ENCODE data around the gene CRYZL1. TPM values are rescaled to one million over a fixed set of nuclear protein-coding genes. Genes with fewer than 3 reads are reported as not detected.
"Not testable (repeated sequence)": the region's sequence is repeated elsewhere in the genome, so short reads cannot be mapped to it uniquely, and the experiment has no call there.

The CRYZL1 gene
- 10 to 100 TPM; 27.4 to 32.7 TPM for total RNA-seq

- ChIA-PET POLR2A (no interaction called here), CTCF (no interaction called here)
These were observed at the start of gene CRYZL1 for GRCh38 chr21:33641352-33642026. Gene CRYZL1 (minus strand): TSS chr21:33641741. CDS start chr21:33631551, 10,190 bp downstream.

GRCh38 chr21:33690874-33691273 lies 49.3 kb upstream of the CRYZL1 start:
- CTCF ChIA-PET: no interaction called here

DNA sequence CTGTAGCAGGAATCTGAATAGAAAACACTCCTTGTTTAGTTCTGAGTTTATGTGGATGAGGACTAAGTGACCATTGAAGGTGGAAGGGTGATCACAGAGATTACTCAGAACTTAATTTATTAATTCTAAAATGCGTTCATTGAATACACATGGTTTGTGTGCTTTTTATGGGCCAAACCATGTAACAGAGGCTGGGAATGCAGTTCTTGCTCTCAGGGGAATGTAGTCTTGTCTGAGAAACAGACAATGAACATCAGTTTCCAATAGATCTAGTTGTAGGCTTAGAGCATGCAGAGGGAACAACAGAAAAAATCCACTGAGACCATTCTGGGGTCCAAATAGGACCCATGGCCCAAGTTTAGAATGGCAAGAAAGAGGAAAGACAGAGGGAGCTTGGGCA lies 46.8 kb upstream of the CRYZL1 start:
- POLR2A ChIA-PET: no interaction called here

More at GRCh38 chr21:33690874-33691273, 49.3 kb upstream of the CRYZL1 start:
- POLR2A ChIA-PET: no interaction called here

GRCh38 chr21:33687634-33688033 lies 46.1 kb upstream of the CRYZL1 start:
- ChIA-PET POLR2A (no interaction called here), CTCF (no interaction called here)

More for the DNA sequence above, 46.8 kb upstream of the CRYZL1 start:
- CTCF ChIA-PET: no interaction called here

DNA sequence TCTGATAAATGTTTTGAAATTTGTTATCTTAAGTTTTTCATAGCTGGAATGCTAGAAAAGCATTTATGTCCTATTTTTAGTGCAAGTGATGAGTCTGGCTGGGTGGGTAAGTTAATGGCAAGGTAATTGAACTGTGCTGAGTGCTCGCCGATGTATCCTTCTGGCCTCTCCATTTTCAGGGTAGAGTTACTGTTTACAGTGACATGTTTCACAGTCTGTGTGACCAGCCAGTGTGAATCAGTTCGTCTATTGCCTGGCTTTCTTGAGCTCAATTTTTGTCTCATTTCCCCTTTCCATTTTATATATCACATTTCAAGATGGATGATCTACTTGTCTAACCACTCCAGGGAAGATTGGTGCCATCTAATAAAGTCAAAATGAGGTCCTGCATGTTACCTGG lies 44.8 kb upstream of the CRYZL1 start:
- CTCF ChIA-PET: no interaction called here
- POLR2A ChIA-PET: no interaction called here

GRCh38 chr21:33685613-33686197 lies 44.2 kb upstream of the CRYZL1 start:
- POLR2A ChIA-PET: no interaction called here
- CTCF ChIA-PET: no interaction called here

DNA sequence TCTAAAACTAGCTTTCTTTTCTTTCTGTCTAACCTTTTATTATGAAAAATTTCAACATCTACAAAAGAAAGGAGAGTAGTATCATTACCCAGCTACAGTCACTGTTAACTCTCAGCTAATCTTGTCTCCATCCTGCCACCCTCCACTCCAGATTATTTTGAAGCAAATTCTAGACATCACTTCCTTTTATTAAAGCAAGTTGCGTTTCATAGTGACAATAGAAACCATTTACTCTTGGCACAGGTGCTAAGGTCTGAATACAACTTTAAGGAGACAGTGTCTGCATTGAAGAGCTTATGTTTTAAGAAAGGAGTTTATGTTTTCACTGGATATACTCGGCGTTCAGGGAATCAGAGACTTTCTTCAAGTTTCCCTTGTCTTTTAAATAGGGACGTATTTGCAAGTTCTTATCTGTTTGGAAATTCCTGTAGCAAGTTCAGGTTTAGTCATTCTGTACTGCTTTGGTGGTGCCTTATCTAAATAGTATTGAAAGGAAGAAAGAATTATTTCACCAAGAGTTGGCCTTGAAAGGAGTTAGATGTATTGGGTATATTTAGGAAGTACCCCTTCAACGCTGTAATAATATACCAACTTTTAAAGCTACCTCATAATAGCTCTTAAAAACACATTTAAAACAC lies 43.5 kb upstream of the CRYZL1 start:
- POLR2A ChIA-PET: no interaction called here
- CTCF ChIA-PET: no interaction called here

DNA sequence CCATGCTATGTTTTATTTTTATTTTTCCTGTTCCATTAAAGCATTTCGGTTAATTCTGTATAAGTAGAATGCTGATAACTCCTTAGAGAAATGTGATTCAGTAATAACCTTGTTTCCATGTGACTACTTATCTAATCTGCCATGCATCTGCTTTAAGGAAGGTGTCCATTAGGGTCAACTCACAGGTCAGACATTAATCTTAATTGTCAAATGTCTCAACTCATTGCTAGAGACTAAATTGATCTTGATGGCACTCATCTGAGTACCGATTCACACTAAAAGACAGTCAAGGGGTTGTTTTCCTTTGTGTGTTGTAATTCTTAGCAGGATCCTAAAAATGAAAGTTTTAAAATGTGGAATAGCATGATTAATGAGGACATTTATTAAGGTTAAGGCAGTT lies 42.5 kb upstream of the CRYZL1 start:
- CTCF ChIA-PET: no interaction called here
- POLR2A ChIA-PET: no interaction called here

- CTCF ChIA-PET: no interaction called here
- POLR2A ChIA-PET: no interaction called here
These were observed 41.6 kb upstream of the CRYZL1 start for GRCh38 chr21:33682992-33683627.

- POLR2A ChIA-PET: no interaction called here
- CTCF ChIA-PET: no interaction called here
These were observed 39.3 kb upstream of the CRYZL1 start for GRCh38 chr21:33680870-33681269.

DNA sequence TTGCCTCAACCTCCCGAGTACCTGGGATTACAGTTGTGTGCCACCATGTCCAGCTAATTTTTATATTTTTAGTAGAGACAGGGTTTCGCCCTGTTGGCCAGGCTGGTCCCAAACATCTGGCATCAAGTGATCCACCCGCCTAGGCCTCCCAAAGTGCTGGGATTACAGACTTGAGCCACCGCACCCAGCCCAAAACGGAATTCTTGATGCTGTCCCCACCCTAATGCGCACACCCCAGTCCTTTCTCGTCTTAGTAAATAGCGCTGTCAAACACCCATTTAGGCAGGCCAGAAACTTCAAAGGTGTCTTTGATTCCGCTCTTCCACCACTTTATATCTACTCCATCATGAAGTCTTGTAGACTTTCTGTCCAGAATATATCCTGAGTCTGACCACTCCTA lies 35.9 kb upstream of the CRYZL1 start:
- ChIA-PET POLR2A (no interaction called here), CTCF (no interaction called here)

DNA sequence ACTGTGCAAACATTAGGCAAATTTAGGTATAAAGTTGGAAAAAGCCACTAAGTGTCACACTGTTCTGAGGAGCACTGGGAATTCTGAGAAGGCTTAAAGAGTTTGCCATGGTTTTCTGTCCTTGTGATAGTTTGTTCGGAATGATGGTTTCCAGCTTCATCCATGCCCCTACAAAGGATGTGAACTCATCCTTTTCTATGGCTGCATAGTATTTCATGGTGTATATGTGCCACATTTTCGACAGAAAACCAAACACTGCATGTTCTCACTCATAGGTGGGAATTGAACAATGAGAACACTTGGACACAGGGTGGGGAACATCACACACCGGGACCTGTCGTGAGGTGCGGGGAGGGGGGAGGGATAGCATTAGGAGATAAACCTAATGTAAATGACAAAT lies 35.1 kb upstream of the CRYZL1 start:
- POLR2A ChIA-PET, CTCF ChIA-PET: not testable (repeated sequence)

DNA sequence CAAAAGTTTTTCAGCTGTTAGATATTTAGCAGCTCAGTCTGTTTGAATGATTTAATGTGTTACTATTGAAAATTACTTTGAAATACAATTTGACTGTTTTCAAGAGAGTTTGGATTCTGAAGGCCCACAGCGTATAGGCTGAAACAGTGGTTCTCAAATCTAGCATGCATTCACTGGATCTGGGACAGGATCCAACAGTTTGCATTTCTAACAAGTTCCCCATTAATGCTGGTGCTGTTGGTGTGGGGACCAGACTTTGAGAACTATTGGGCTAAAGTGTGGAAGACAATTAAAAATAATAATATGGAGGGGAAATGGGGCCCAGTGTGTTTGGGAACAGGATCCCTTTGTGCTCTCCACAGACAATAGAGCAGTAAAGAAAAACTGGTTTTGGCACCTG lies 32.7 kb upstream of the CRYZL1 start:
- CTCF ChIA-PET: no interaction called here
- POLR2A ChIA-PET: no interaction called here

DNA sequence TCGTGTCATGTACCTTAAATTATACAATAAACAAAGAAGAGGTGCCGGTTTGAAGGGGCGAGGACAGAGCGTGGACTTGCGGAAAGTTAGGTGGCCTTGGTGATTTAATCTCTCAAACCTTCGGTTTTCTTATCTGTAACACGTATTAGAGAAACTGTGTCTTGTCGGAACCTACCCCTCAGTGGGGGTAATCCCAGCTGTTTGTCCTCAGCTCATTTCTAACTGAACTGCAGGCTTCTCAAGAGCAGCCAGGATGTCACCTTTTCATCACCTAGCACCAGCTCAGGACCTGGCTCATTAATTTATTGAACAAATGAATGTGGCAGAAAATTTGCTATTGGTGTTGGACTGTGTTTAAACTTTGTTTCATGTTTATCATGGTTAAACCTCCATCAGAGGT lies 31.9 kb upstream of the CRYZL1 start:
- CTCF ChIA-PET: no interaction called here
- POLR2A ChIA-PET: no interaction called here

- POLR2A ChIA-PET: no interaction called here
- CTCF ChIA-PET: no interaction called here
These were observed 28.8 kb upstream of the CRYZL1 start for GRCh38 chr21:33670076-33670978.

GRCh38 chr21:33668620-33669019 lies 27.1 kb upstream of the CRYZL1 start:
- ChIA-PET CTCF (no interaction called here), POLR2A (no interaction called here)

- CTCF ChIA-PET: no interaction called here
- POLR2A ChIA-PET: no interaction called here
These were observed 26.6 kb upstream of the CRYZL1 start for GRCh38 chr21:33668180-33668579.

- POLR2A ChIA-PET: no interaction called here
- CTCF ChIA-PET: no interaction called here
These were observed 26.1 kb upstream of the CRYZL1 start for GRCh38 chr21:33667636-33668035.

DNA sequence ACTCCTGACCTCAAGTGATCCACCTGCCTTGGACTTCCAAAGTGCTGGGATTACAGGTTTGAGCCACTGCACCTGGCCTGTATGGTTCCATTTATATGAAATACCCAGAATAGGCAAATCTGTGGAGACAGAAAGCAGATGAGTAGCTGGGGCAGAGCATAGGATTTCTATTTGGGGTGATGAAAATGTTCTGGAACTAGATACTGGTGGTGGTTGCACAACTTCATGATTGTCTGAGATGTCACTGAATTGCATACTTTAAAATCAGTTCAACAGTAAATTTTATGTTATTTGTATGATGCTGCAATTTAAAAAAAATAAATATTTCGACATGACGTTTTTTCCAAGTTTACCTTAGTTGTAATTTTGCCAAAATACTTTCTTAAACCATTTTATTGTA lies 24.6 kb upstream of the CRYZL1 start:
- CTCF ChIA-PET: no interaction called here
- POLR2A ChIA-PET: no interaction called here

DNA sequence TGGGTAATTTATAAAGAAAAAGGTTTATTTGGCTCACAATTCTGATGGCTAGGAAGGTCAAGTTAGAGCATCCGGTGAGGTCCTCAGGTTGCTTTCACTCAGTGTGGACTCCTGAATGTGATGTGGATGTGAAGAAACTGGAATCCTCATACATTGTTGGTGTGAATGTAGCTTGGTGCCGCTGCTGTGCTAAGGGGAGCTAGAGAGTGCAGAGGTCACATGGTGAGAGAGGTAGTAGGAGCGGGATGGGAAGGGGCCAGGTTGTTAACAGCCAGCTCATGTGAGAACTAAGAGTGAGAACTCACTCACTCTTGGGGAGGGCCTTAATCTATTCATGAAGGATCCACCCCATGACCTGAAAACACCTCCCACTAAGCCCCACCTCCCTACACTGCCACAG lies 22.6 kb upstream of the CRYZL1 start:
- ChIA-PET CTCF (no interaction called here), POLR2A (no interaction called here)

DNA sequence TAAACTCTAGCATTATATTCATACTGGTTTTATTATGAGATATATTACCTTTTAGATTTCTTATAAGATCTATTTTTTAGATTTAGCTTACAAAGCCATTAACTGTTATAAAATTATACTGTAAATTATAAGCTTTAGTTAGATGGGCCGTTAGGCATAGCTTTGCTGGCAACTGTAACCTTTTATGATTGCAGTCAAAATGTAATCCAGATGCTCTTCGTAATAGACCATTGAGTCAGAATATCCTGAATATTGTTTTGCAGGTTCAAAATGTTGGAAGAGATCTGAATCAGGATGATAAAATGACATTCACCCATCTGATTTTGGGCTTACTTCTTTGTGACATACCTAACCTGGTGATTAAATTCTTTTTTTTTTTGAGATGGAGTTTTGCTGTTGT lies 21.7 kb upstream of the CRYZL1 start:
- POLR2A ChIA-PET: no interaction called here
- CTCF ChIA-PET: no interaction called here

Measured in activated CD8-positive, alpha-beta memory T cell treated with anti-CD3 and anti-CD28 coated beads for 36 hours (primary cell).